ENCODE data around the gene MPRIP. TPM values are rescaled to one million over a fixed set of nuclear protein-coding genes. Genes with fewer than 3 reads are reported as not detected.
A peak's percentile ranks its signal among the peaks of the same experiment; 100 is the strongest.

The MPRIP gene
- total RNA-seq, 6 experiments from 2014 or later, result 39.0 to 97.6 (median 76.7) TPM

DNA sequence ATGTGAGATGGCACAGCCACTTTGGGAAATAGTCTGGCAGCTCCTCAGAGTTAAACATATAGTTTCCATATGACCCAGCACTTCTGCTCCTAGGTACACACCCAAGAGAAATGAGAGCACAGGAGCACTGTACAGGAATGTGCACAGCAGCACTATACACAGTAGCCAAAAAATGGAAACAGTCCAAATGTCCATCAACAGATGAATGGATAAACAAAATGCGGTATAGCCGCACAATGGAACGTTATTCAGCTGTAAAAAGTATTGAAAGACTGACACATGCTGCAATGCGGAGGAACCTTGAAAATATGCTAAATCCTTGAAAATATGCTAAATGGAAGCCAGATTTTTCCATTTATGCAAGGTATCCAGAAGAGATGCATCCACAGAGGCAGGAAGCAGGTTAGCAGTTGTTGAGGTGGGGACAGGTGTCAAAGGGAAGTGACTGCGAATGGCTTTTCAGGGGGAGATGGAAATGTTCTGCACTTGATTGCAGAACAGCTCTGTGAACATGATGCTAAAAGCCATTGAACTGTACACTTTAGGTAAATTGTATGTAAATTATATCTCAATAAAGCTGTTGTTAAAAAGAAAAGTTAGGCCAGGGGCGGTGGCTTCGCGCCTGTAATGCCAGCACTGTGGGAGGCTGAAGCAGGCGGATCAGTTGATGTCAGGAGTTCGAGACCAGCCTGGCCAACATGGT lies 80.7 kb downstream of the MPRIP start:
- Histone ChIP-seq H3K4me1 (peaks cover 0 to 34% (median 13%) of the 10 kb centered on the region in 4 donors), H3K4me3 (no peak overlapping the region), H3K9me3 (no peaks in the 10 kb centered on the region), H3K36me3 (peaks cover 0 to under 1% (median 0%) of the 10 kb centered on the region in 4 donors), H3K27ac (no peak overlapping the region), H3K27me3 (no peaks in the 10 kb centered on the region)
- no peak for DNase-seq
- 89% methylated on average over 10 of the region's 10 CpGs for WGBS (ENCODE audit: insufficient coverage, low coverage, low lambda C conversion rate, missing lambda C conversion rate)
- TF ChIP-seq, protein P1, sequence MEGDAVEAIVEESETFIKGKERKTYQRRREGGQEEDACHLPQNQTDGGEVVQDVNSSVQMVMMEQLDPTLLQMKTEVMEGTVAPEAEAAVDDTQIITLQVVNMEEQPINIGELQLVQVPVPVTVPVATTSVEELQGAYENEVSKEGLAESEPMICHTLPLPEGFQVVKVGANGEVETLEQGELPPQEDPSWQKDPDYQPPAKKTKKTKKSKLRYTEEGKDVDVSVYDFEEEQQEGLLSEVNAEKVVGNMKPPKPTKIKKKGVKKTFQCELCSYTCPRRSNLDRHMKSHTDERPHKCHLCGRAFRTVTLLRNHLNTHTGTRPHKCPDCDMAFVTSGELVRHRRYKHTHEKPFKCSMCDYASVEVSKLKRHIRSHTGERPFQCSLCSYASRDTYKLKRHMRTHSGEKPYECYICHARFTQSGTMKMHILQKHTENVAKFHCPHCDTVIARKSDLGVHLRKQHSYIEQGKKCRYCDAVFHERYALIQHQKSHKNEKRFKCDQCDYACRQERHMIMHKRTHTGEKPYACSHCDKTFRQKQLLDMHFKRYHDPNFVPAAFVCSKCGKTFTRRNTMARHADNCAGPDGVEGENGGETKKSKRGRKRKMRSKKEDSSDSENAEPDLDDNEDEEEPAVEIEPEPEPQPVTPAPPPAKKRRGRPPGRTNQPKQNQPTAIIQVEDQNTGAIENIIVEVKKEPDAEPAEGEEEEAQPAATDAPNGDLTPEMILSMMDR (IDR thresholded peaks at IDR 0.05), result no peak
- TF ChIP-seq POLR2A (IDR thresholded peaks at IDR 0.05), result no peak
- intact Hi-C loops (cut with DNase I), result no loop called here
- ATAC-seq, result no peak

DNA sequence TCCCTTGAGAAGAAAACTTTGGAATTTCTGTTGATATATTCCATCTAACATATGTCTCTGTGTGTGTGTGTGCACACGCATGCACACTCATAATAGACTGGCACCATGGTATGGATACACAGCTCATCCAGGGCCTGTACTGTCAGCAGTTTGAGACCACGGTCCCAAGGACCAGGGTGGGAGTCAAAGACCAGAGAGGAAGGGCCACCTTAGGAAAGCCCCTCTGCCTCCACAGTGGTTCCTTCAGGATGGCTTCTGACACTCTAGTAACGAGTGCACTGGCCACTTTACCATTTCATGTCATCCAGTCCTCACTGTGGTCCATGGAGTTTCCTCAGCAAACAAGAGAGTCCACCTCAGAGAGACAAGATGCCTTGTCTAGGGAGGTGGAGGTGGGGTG lies 82.1 kb downstream of the MPRIP start:
- H3K4me1 ChIP-seq, result peaks cover 0 to 19% (median 6%) of the 10 kb centered on the region in 4 donors
- no CpG with 5 or more reads among the region's 3 CpGs for WGBS (ENCODE audit: insufficient coverage, low coverage, low lambda C conversion rate, missing lambda C conversion rate)
- DNase-seq (peak in 1 of 3 donors; percentile 5), ATAC-seq (no peak)
- no peak overlapping the region for H3K4me3 ChIP-seq
- intact Hi-C loops (cut with DNase I), result no loop called here
- no peaks in the 10 kb centered on the region for H3K9me3 ChIP-seq
- no peak overlapping the region for H3K27ac ChIP-seq
- no peaks in the 10 kb centered on the region for H3K27me3 ChIP-seq
- no peak for TF ChIP-seq POLR2A (IDR thresholded peaks at IDR 0.05)
- TF ChIP-seq, protein P1 (IDR thresholded peaks at IDR 0.05), result no peak
- peaks cover 0 to 5% (median 0%) of the 10 kb centered on the region in 4 donors for H3K36me3 ChIP-seq

DNA sequence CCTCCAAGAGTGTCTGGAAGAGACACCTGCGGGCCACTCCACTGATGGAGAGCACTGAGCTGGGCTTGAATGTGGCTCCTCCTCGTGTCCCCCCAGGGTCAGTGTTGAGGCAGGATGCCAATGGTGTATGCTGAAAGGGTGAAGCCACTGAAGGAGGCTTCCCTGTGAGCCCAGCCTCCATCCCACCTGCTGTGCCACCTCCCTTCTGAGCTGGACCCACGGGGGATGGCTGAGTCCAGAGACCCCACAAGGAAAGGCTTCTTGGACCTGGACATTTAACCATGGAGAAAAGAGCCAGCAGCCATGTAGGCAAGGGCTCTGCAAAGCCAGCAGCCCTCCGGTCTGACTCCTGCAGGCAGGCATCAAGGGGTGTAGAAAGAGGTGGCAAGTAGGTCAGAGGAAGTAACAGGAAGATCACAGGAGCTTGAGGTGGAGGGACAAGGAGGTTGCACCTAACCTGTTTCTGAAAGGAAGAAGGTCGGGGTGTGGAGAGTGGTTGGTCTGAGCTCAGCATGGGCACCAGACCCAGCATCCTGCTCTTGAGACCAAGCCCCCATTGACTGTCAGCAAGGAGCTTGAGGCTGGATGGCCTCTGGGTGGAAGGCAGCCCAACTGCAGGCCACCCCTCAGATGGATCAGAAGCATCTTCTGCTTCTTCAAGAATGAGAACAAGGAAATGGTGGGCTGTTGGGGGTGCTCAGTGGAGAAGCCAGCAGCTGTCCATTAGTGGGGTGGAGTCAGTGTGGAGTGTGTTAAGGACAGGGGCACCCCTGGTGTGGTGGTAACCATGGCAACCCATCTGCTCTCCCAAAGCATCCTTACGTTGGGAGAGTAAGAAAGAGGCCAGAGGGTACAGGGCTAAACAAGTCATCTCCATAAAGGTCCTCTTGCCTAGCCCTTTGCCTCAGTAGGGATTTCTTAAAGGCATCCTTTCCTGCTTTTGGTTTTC lies 83.2 kb downstream of the MPRIP start:
- H3K4me1 ChIP-seq, result peaks cover 0 to 9% (median 2%) of the 10 kb centered on the region in 4 donors
- H3K27ac ChIP-seq, result no peak overlapping the region
- no peaks in the 10 kb centered on the region for H3K9me3 ChIP-seq
- intact Hi-C loops (cut with DNase I), result no loop called here
- peaks cover 0 to 5% (median 0%) of the 10 kb centered on the region in 4 donors for H3K36me3 ChIP-seq
- DNase-seq, result peak in 2 of 3 donors; percentile 10 to 25
- H3K27me3 ChIP-seq, result no peaks in the 10 kb centered on the region
- peak in 2 of 4 donors; percentile 16 to 30 for ATAC-seq
- H3K4me3 ChIP-seq, result no peak overlapping the region
- 56% methylated on average over 3 of the region's 6 CpGs for WGBS (ENCODE audit: insufficient coverage, low coverage, low lambda C conversion rate, missing lambda C conversion rate)
- TF ChIP-seq, protein P1 (IDR thresholded peaks at IDR 0.05), result no peak
- no peak for TF ChIP-seq POLR2A (IDR thresholded peaks at IDR 0.05)

DNA sequence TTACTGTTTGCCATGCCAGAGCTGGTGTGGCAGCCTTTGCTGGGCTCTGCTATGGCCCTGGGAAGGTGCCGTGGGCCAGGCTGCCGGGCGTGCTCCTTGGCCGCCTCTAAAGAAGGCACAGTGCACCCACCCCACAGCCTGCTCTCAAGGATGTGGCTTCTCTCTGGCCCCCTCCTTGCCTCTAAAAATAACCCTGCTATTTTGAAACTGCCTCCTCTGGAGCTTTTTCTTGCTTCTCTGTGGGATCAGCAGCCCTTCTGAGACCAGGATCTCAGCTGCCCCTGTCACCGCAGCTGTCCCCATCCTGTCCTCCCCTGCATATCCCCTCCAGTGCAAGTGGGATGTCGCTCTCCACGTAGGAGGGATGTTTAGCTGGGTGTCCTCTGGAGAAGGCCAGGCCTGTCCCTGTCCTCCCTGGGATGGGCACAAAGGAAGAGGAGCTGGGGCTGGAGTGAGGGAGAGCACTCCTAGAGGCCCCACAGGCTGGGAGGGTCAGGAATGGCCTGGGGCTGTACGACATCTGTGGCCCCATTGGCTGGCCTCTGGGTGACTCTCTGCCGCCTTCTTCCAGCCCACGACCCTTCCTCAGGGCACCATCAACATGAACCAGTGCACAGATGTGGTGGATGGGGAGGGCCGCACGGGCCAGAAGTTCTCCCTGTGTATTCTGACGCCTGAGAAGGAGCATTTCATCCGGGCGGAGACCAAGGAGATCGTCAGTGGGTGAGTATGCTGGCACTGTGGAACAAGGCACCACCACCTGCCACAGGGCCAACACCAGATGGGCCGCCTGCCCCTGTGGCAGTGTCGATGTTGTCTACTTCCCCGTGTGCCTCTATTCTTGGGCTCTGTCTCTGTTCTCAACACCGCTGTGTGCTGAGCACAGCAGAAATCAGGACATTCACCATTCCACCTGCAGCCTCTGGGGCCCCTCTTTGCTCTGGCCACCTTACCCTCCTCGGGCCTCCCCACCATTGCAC lies 84.2 kb downstream of the MPRIP start:
- H3K27me3 ChIP-seq, result no peaks in the 10 kb centered on the region
- H3K4me3 ChIP-seq, result no peak overlapping the region
- no peak overlapping the region for H3K27ac ChIP-seq
- H3K36me3 ChIP-seq, result peaks cover 0 to 5% (median 3%) of the 10 kb centered on the region in 4 donors
- TF ChIP-seq, protein P1 (IDR thresholded peaks at IDR 0.05), result no peak
- no peak for TF ChIP-seq POLR2A (IDR thresholded peaks at IDR 0.05)
- intact Hi-C loops (cut with DNase I), result no loop called here
- H3K4me1 ChIP-seq, result no peaks in the 10 kb centered on the region
- no peaks in the 10 kb centered on the region for H3K9me3 ChIP-seq
- peak in 2 of 3 donors; percentile 14 to 32 for DNase-seq
- ATAC-seq, result no peak
- 75% methylated on average over 10 of the region's 21 CpGs for WGBS (ENCODE audit: insufficient coverage, low coverage, low lambda C conversion rate, missing lambda C conversion rate)
